Esophagus squamous epithelium (tissue), 5 donors: Measurements from ENCODE around the gene HSPA1B. TPM values are rescaled to one million over a fixed set of nuclear protein-coding genes. Genes with fewer than 3 reads are reported as not detected.

Experiments
- DNase-seq: peaks from one replicate; lab custom pipeline; 2025; lab: John Stamatoyannopoulos, UW
- H3K27ac ChIP-seq, 4 donors: fragments of 200-600 bp; sonication (generic); one replicate each; pipeline ENCODE4 v1.5.1; 2016 to 2019; ENCODE audit warnings: mild to moderate bottlenecking in 1 of 4
- H3K27me3 ChIP-seq, 4 donors: fragments of 200-600 bp; sonication (generic); 1 replicate in 3 of 4; 2 replicates in 1 of 4; pipeline versions ENCODE4 v1.5.1 to v1.6.0; 2017 to 2021; ENCODE audit warnings: antibody characterized with exemption in 1 of 4
- H3K36me3 ChIP-seq, 3 donors: fragments of 200-600 bp; sonication (generic); one replicate each; pipeline ENCODE4 v1.5.1; 2016 to 2019
- H3K4me1 ChIP-seq, 3 donors: fragments of 200-600 bp; sonication (generic); one replicate each; pipeline ENCODE4 v1.5.1; 2017 to 2019
- H3K4me3 ChIP-seq, 4 donors: fragments of 200-600 bp; sonication (generic); 1 replicate in 3 of 4; 2 replicates in 1 of 4; pipeline ENCODE4 v1.5.1; 2016 to 2019; ENCODE audit warnings: mild to moderate bottlenecking in 2 of 4, moderate library complexity in 1 of 4
- H3K9me3 ChIP-seq, 3 donors: fragments of 200-600 bp; sonication (generic); one replicate each; pipeline ENCODE4 v1.5.1; 2016 to 2019
- CTCF ChIP-seq, 6 experiments: fragments of 450-650 bp in 4 of 6; fragments of 200-600 bp in 2 of 6; sonication (generic) in 2 of 6; IDR thresholded peaks; one replicate each; pipeline ENCODE4 v1.5.1; 2016 to 2019; ENCODE audit warnings: antibody characterized with exemption in 6 of 6, mild to moderate bottlenecking in 4 of 6, moderate library complexity in 4 of 6
- POLR2A ChIP-seq, 4 donors: fragments of 450-650 bp; IDR thresholded peaks; one replicate each; pipeline ENCODE4 v1.6.1; 2017; ENCODE audit warnings: antibody characterized with exemption in 4 of 4, mild to moderate bottlenecking in 4 of 4, moderate library complexity in 3 of 4
- WGBS, 2 donors: methylation state at CpG; one replicate each; pipeline ENCODE4 v1.1.5; 2018; 5-methylcytosine and 5-hydroxymethylcytosine counted together
- intact Hi-C: fragments of 100-400 bp; cut with DNase I; formaldehyde crosslinking; loops from one replicate; pipeline ENCODE4 v1.15.0; 2022
- small RNA-seq, 4 donors: library from RNA; depleted of rRNA; stranded (forward); fragments of <200 nt; gene quantifications; one replicate each; pipeline ENCODE3, GENCODE V24; 2016
- total RNA-seq, 4 donors: library from RNA; depleted of rRNA; stranded (reverse); fragments of >200 nt; gene quantifications; one replicate each; pipeline ENCODE4 v1.1.0, GENCODE V29; 2016
- donor health status: DM: yes; HTN: yes; CAD: no.

The HSPA1B gene
- total RNA-seq, 4 donors from 2014 or later = 209 to 553 (median 252) TPM

- TF ChIP-seq POLR2A (IDR thresholded peaks at IDR 0.05) (no peak), CTCF (IDR thresholded peaks at IDR 0.05) (no peak)
- Histone ChIP-seq H3K27me3 (no peaks in the 10 kb centered on the region), H3K9me3 (no peaks in the 10 kb centered on the region), H3K4me3 (peak overlapping the region in 1 of 4 donors; percentile 34), H3K4me1 (peaks cover 0 to 10% (median 0%) of the 10 kb centered on the region in 3 donors), H3K27ac (peak overlapping the region in 1 of 4 donors; percentile 54), H3K36me3 (peaks cover 16 to 40% (median 26%) of the 10 kb centered on the region in 3 donors)
- no peak for DNase-seq
- intact Hi-C loops = no loop called here
- 87 to 100% methylated on average over 1 to 3 of the region's 3 CpGs for WGBS, 2 donors
These were observed 50.7 kb downstream of the HSPA1B start for GRCh38 chr6:31878222-31878621.

- Histone ChIP-seq H3K36me3 (peaks cover 21 to 45% (median 31%) of the 10 kb centered on the region in 3 donors), H3K4me1 (peaks cover 0 to 10% (median 0%) of the 10 kb centered on the region in 3 donors), H3K4me3 (peak within 1 kb of the TSS in 1 of 4 donors; percentile 34), H3K27me3 (no peaks in the 10 kb centered on the region), H3K9me3 (no peaks in the 10 kb centered on the region), H3K27ac (peak within 1 kb of the TSS in 2 of 4 donors; percentile 54 to 56)
- intact Hi-C loops = no loop called here
- WGBS, 2 donors = 40 to 59% methylated on average over 1 to 15 of the region's 18 CpGs
- TF ChIP-seq POLR2A (IDR thresholded peaks at IDR 0.05) = no peak
- no peak for TF ChIP-seq CTCF (IDR thresholded peaks at IDR 0.05)
- no peak for DNase-seq
These were observed 51.2 kb downstream of the HSPA1B start, which contains the start of gene SLC44A4 for GRCh38 chr6:31878726-31879125. Gene SLC44A4 (minus strand): TSS chr6:31878997. CDS start chr6:31878980, 17 bp downstream.

GRCh38 chr6:31879143-31879542, 51.6 kb downstream of the HSPA1B start:
- peak in 1 of 6 experiments; percentile 12 for TF ChIP-seq CTCF (IDR thresholded peaks at IDR 0.05)
- no peak for TF ChIP-seq POLR2A (IDR thresholded peaks at IDR 0.05)

More at GRCh38 chr6:31879143-31879542, 51.6 kb downstream of the HSPA1B start:
- Histone ChIP-seq H3K4me1 (peaks cover 0 to 10% (median 0%) of the 10 kb centered on the region in 3 donors), H3K27me3 (no peaks in the 10 kb centered on the region), H3K4me3 (peak overlapping the region in 1 of 4 donors; percentile 34), H3K36me3 (peaks cover 24 to 49% (median 34%) of the 10 kb centered on the region in 3 donors), H3K9me3 (no peaks in the 10 kb centered on the region), H3K27ac (peak overlapping the region in 2 of 4 donors; percentile 54 to 56)
- intact Hi-C loops = no loop called here
- no peak for DNase-seq
- WGBS, 2 donors = 48 to 72% methylated on average over 8 to 10 of the region's 13 CpGs

Small RNAs within 50 kb of the gene (small RNA-seq; reads per million reads assigned to genes)
- gene RF00019 = 0 reads per million in 4 donors
- gene SNORD48 = 1,037 to 1,472 (median 1,148) reads per million in 4 donors
- 0 reads per million in 4 donors for gene SNORD52

Other genes starting within 250 kb of the HSPA1B start
- gene LTB, start 245.3 kb upstream of the HSPA1B start, total RNA-seq = 1 to 10 TPM in 2 of 4 donors, under 1 TPM in 2; 0.53 to 2.3 (median 1.1) TPM
- 10 to 100 TPM in 1 of 4 donors, 1 to 10 TPM in 1, under 1 TPM in 1, not detected in 1; 0.49 to 50.4 (median 5.1) TPM for gene LST1, start 241.5 kb upstream of the HSPA1B start, total RNA-seq
- gene NCR3, start 234.7 kb upstream of the HSPA1B start, total RNA-seq = not detected
- gene AIF1, start 212.5 kb upstream of the HSPA1B start, total RNA-seq = 10 to 100 TPM in 2 of 4 donors, 1 to 10 TPM in 2; 2.4 to 30.7 (median 15.1) TPM
- gene PRRC2A, start 207.0 kb upstream of the HSPA1B start, total RNA-seq = 10 to 100 TPM; 42.8 to 84.9 (median 67.7) TPM
- 100 to 1,000 TPM; 129 to 217 (median 163) TPM for gene BAG6, start 175.1 kb upstream of the HSPA1B start, total RNA-seq
- 1 to 10 TPM in 2 of 4 donors, under 1 TPM in 2; 0.67 to 2.1 (median 1.1) TPM for gene APOM, start 171.8 kb upstream of the HSPA1B start, total RNA-seq
- 10 to 100 TPM; 28.8 to 34.4 (median 31.7) TPM for gene C6orf47, start 167.0 kb upstream of the HSPA1B start, total RNA-seq
- 10 to 100 TPM in 2 of 4 donors, 1 to 10 TPM in 2; 6.9 to 16.0 (median 10.9) TPM for gene GPANK1, start 162.7 kb upstream of the HSPA1B start, total RNA-seq
- gene CSNK2B, start 161.7 kb upstream of the HSPA1B start, total RNA-seq = 100 to 1,000 TPM; 155 to 204 (median 186) TPM
- gene LY6G5B, start 157.8 kb upstream of the HSPA1B start, total RNA-seq = 1 to 10 TPM in 3 of 4 donors, under 1 TPM in 1; 0.70 to 9.5 (median 4.5) TPM
- under 1 TPM in 2 of 4 donors, not detected in 2; 0.57 to 0.83 TPM for gene LY6G5C, start 146.7 kb upstream of the HSPA1B start, total RNA-seq
- gene ABHD16A, start 124.4 kb upstream of the HSPA1B start, total RNA-seq = 10 to 100 TPM; 38.5 to 43.3 (median 40.1) TPM
- gene LY6G6F, start 120.9 kb upstream of the HSPA1B start, total RNA-seq = not detected
- not detected for gene LY6G6D, start 112.4 kb upstream of the HSPA1B start, total RNA-seq
- 10 to 100 TPM in 1 of 4 donors, 1 to 10 TPM in 2, under 1 TPM in 1; 0.53 to 14.6 (median 2.4) TPM for gene LY6G6C, start 106.0 kb upstream of the HSPA1B start, total RNA-seq
- gene MPIG6B, start 104.4 kb upstream of the HSPA1B start, total RNA-seq = 1 to 10 TPM in 1 of 4 donors, under 1 TPM in 3; 0.12 to 1.4 (median 0.73) TPM
- 10 to 100 TPM; 16.4 to 59.3 (median 28.2) TPM for gene DDAH2, start 98.4 kb upstream of the HSPA1B start, total RNA-seq
- 100 to 1,000 TPM; 289 to 440 (median 365) TPM for gene CLIC1, start 91.2 kb upstream of the HSPA1B start, total RNA-seq
- gene MSH5, start 87.7 kb upstream of the HSPA1B start, total RNA-seq = 1 to 10 TPM; 2.3 to 7.9 (median 6.8) TPM
- gene SAPCD1, start 65.1 kb upstream of the HSPA1B start, total RNA-seq = 1 to 10 TPM in 2 of 4 donors, under 1 TPM in 2; 0.45 to 2.9 (median 1.1) TPM
- under 1 TPM; 0.22 to 0.80 (median 0.58) TPM for gene VWA7, start 50.4 kb upstream of the HSPA1B start, total RNA-seq
- 10 to 100 TPM; 35.0 to 72.3 (median 45.5) TPM for gene VARS1, start 32.0 kb upstream of the HSPA1B start, total RNA-seq
- gene LSM2, start 20.8 kb upstream of the HSPA1B start, total RNA-seq = 10 to 100 TPM; 27.1 to 70.8 (median 36.6) TPM
- gene HSPA1L, start 12.5 kb upstream of the HSPA1B start, total RNA-seq = under 1 TPM; 0.35 to 0.97 (median 0.57) TPM
- gene HSPA1A, start 12.2 kb upstream of the HSPA1B start, total RNA-seq = 100 to 1,000 TPM; 158 to 362 (median 223) TPM
- 10 to 100 TPM; 13.6 to 23.6 (median 17.3) TPM for gene NEU1, start 35.1 kb downstream of the HSPA1B start, total RNA-seq
- 1 to 10 TPM in 2 of 4 donors, under 1 TPM in 1, not detected in 1; 0.38 to 3.6 (median 1.3) TPM for gene SLC44A4, start 51.3 kb downstream of the HSPA1B start, total RNA-seq
- 10 to 100 TPM; 23.4 to 34.5 (median 27.4) TPM for gene EHMT2, start 70.0 kb downstream of the HSPA1B start, total RNA-seq
- gene ZBTB12, start 74.3 kb downstream of the HSPA1B start, total RNA-seq = 1 to 10 TPM in 2 of 4 donors, under 1 TPM in 2; 0.83 to 2.8 (median 1.0) TPM
- gene C2, start 100.0 kb downstream of the HSPA1B start, total RNA-seq = 10 to 100 TPM in 2 of 4 donors, 1 to 10 TPM in 2; 1.1 to 15.2 (median 6.4) TPM
- gene CFB, start 118.4 kb downstream of the HSPA1B start, total RNA-seq = 10 to 100 TPM; 10.4 to 81.1 (median 22.4) TPM
- gene NELFE, start 131.2 kb downstream of the HSPA1B start, total RNA-seq = 10 to 100 TPM; 52.6 to 83.9 (median 64.4) TPM
- 10 to 100 TPM; 24.6 to 32.4 (median 26.8) TPM for gene SKIC2, start 131.4 kb downstream of the HSPA1B start, total RNA-seq
- 10 to 100 TPM in 1 of 4 donors, 1 to 10 TPM in 3; 7.8 to 13.2 (median 8.8) TPM for gene DXO, start 144.4 kb downstream of the HSPA1B start, total RNA-seq
- 10 to 100 TPM in 1 of 4 donors, 1 to 10 TPM in 3; 2.0 to 11.8 (median 5.2) TPM for gene C4A, start 154.3 kb downstream of the HSPA1B start, total RNA-seq
- gene C4B, start 187.1 kb downstream of the HSPA1B start, total RNA-seq = 1 to 10 TPM; 2.2 to 7.4 (median 5.2) TPM
- gene CYP21A2, start 210.7 kb downstream of the HSPA1B start, total RNA-seq = under 1 TPM in 1 of 4 donors, not detected in 3; 0.22 TPM